Endothelial cell of umbilical vein (primary cell): Measurements from ENCODE around the gene KCNN3. TPM values are rescaled to one million over a fixed set of nuclear protein-coding genes. Genes with fewer than 3 reads are reported as not detected.

Source experiments
- BruUV-seq: library from RNA; stranded (reverse); fragments of 400-500 nt; replicated peaks from 2 replicates; lab custom pipeline; 2021; lab: Mats Ljungman, UMichigan
- CTCF ChIA-PET: fragments of 300-600, 350-600 bp; sonication (Branson Sonifier 250); formaldehyde crosslinking; loops from one replicate; lab custom pipeline; 2021; ENCODE audit warnings: antibody characterized with exemption, inconsistent platforms; lab: Charles Lee
- POLR2A ChIA-PET: fragments of 300-600, 350-600 bp; sonication (Branson Sonifier 250); formaldehyde crosslinking; loops from one replicate; lab custom pipeline; 2021; ENCODE audit warnings: antibody characterized with exemption, inconsistent platforms; lab: Charles Lee
- DNase-seq: peaks from one replicate; pipeline ENCODE4 v3.0.0-alpha.2; 2011; ENCODE audit warnings: low read depth, low spot score
- FAIRE-seq: peaks from 2 replicates; lab custom pipeline; 2011; peaks lifted over from hg19 to GRCh38; lab: Jason Lieb, UNC
- H2AFZ ChIP-seq: 2 replicates; pipeline ENCODE4 v1.6.0; 2012; ENCODE audit warnings: low read depth, low read length, control low read depth, inconsistent platforms
- H3K27ac ChIP-seq: 2 replicates; pipeline ENCODE4 v1.5.1; 2011; ENCODE audit warnings: low read depth, mild to moderate bottlenecking, control low read depth, low read length, moderate library complexity; ENCODE audit not compliant: insufficient read depth
- H3K27me3 ChIP-seq, 2 experiments: 2 replicates each; pipeline versions ENCODE4 v1.6.0 to v1.6.1; 2011; ENCODE audit warnings: low read length in 2 of 2, mixed read lengths in 1 of 2; ENCODE audit not compliant: control insufficient read depth in 2 of 2, insufficient read depth in 2 of 2
- H3K36me3 ChIP-seq, 2 experiments: 2 replicates in 1 of 2; 3 replicates in 1 of 2; pipeline ENCODE4 v1.5.1; 2011; ENCODE audit warnings: low read length in 2 of 2, mild to moderate bottlenecking in 1 of 2, moderate library complexity in 1 of 2; ENCODE audit not compliant: control insufficient read depth in 2 of 2, insufficient read depth in 2 of 2; ENCODE audit errors: extremely low read depth in 1 of 2
- H3K4me1 ChIP-seq: 3 replicates; pipeline ENCODE4 v1.5.1; 2011; ENCODE audit warnings: mild to moderate bottlenecking, low read length; ENCODE audit not compliant: control insufficient read depth, insufficient read depth; ENCODE audit errors: extremely low read depth
- H3K4me2 ChIP-seq: 2 replicates; pipeline ENCODE4 v1.6.1; 2011; ENCODE audit warnings: low read length, control low read depth, mixed read lengths; ENCODE audit not compliant: insufficient read depth
- H3K4me3 ChIP-seq, 3 experiments: fragments of 200-600 bp in 1 of 3; sonication (generic), shearing (Covaris generic) in 1 of 3; replicated peaks in 1 of 3; 2 replicates each; pipeline ENCODE4 v1.5.1; 2011 to 2016; ENCODE audit warnings: control low read depth in 3 of 3, low read length in 3 of 3, mild to moderate bottlenecking in 2 of 3, inconsistent platforms in 1 of 3, low read depth in 1 of 3, moderate library complexity in 1 of 3; ENCODE audit not compliant: insufficient read depth in 1 of 3
- H3K79me2 ChIP-seq: 2 replicates; pipeline ENCODE4 v1.6.0; 2012; ENCODE audit warnings: low read length, inconsistent platforms; ENCODE audit not compliant: control insufficient read depth, insufficient read depth
- H3K9ac ChIP-seq: replicated peaks from 2 replicates; pipeline ENCODE3; 2011; ENCODE audit warnings: low read length, control low read depth; ENCODE audit not compliant: insufficient read depth; ENCODE audit errors: extremely low read depth
- H3K9me1 ChIP-seq: replicated peaks from 3 replicates; pipeline ENCODE4 v1.6.0; 2011; ENCODE audit warnings: mild to moderate bottlenecking, low read length; ENCODE audit not compliant: control insufficient read depth, insufficient read depth; ENCODE audit errors: extremely low read depth
- H3K9me3 ChIP-seq: replicated peaks from 2 replicates; pipeline ENCODE4 v1.5.1; 2012; ENCODE audit warnings: low read length, inconsistent platforms; ENCODE audit not compliant: control insufficient read depth, insufficient read depth
- H4K20me1 ChIP-seq: replicated peaks from 2 replicates; pipeline ENCODE3; 2011; ENCODE audit warnings: mild to moderate bottlenecking, low read length; ENCODE audit not compliant: control insufficient read depth, insufficient read depth; ENCODE audit errors: extremely low read depth
- EZH2 ChIP-seq: IDR thresholded peaks from 2 replicates; pipeline ENCODE4 v1.6.1; 2012; ENCODE audit warnings: borderline replicate concordance, low read depth, mild to moderate bottlenecking, moderate library complexity, low read length, inconsistent platforms; ENCODE audit not compliant: severe bottlenecking
- FOS ChIP-seq: IDR thresholded peaks from 2 replicates; pipeline ENCODE4 v1.6.1; 2011; ENCODE audit warnings: mild to moderate bottlenecking, low read length, moderate library complexity, borderline replicate concordance; ENCODE audit not compliant: insufficient read depth
- GATA2 ChIP-seq: IDR thresholded peaks from 2 replicates; pipeline ENCODE4 v1.7.0; 2011; ENCODE audit warnings: low read depth, mild to moderate bottlenecking, moderate library complexity, mixed read lengths, low read length; ENCODE audit not compliant: insufficient read length, insufficient read depth
- JUN ChIP-seq: IDR thresholded peaks from 2 replicates; pipeline ENCODE4 v1.6.1; 2011; ENCODE audit warnings: borderline replicate concordance, low read depth; ENCODE audit not compliant: insufficient read length, insufficient read depth
- MYC ChIP-seq: IDR thresholded peaks from one replicate; pipeline ENCODE4 v1.6.1; 2011; ENCODE audit warnings: mild to moderate bottlenecking, low read depth, low read length
- POLR2A ChIP-seq: IDR thresholded peaks from 2 replicates; pipeline ENCODE4 v1.6.1; 2012; ENCODE audit warnings: low read depth, mild to moderate bottlenecking, control low read depth, low read length
- POLR2AphosphoS5 ChIP-seq: IDR thresholded peaks from 2 replicates; pipeline ENCODE4 v1.6.1; 2012; ENCODE audit warnings: low read depth, mild to moderate bottlenecking, control low read depth, low read length, moderate library complexity; ENCODE audit not compliant: insufficient read depth
- dilution Hi-C: fragments of 300-500 bp; cut with MboI; formaldehyde crosslinking; loops from one replicate; pipeline ENCODE4 v1.15.0; 2019; ENCODE audit warnings: low sequenced_read_pairs; ENCODE audit not compliant: extremely low pct_ligation_motif_present
- intact Hi-C: fragments of 100-400 bp; cut with micrococcal nuclease; formaldehyde crosslinking; loops from one replicate; pipeline ENCODE4 v1.10.0; 2022
- polyA plus RNA-seq, 4 experiments: library from polyadenylated mRNA; depleted of rRNA in 3 of 4; stranded (reverse) in 3 of 4; unstranded in 1 of 4; fragments of >200 nt; gene quantifications; 2 replicates each; pipeline versions ENCODE4 v1.2.1 to v1.2.3, GENCODE V29; 2011 to 2012; ENCODE audit warnings: missing spikeins in 1 of 4
- total RNA-seq: library from RNA; stranded (reverse); gene quantifications from 2 replicates; pipeline ENCODE4 v1.2.3, GENCODE V29; 2021
- TF ChIP-seq, protein P1 (sequence below), 2 donors: IDR thresholded peaks; 1 replicate in 1 of 2; 2 replicates in 1 of 2; pipeline ENCODE4 v1.5.1; 2011; ENCODE audit warnings: low read length in 2 of 2, mild to moderate bottlenecking in 2 of 2, moderate library complexity in 2 of 2, control low read depth in 1 of 2, inconsistent platforms in 1 of 2, low read depth in 1 of 2; ENCODE audit not compliant: insufficient read depth in 1 of 2; ENCODE audit errors: extremely low read depth in 1 of 2
- TF ChIP-seq, protein P2 (sequence below): IDR thresholded peaks from 2 replicates; pipeline ENCODE4 v1.6.1; 2011; ENCODE audit not compliant: insufficient read depth, insufficient read length

The KCNN3 gene
- total and polyA plus RNA-seq, 2 donors (not counting 3 experiments of a cell fraction or from before 2014, with no cell fraction given): 0.91 to 1.1 TPM

DNA sequence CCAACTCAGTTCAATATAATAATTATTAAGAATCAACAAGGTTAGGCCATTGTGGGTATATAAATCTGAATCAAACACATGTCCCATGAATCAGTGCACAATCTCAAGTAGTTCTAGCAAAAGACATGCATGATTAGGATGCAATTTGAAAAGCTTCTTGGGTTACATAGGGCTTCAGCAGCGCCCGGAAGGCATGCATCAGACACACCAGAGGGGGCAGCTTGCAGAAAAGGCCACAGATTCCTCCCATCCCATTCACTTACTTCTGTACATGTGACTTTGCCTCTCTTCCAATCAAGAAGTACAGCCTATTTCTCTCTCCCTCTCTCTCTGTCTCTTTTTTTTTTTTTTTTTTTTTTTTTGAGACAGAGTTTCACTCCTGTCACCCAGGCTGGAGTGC, 91.8 kb downstream of the KCNN3 start:
- BruUV-seq: no TSS peak

More for the DNA sequence above, 91.8 kb downstream of the KCNN3 start:
- H3K4me3 ChIP-seq: no peak overlapping the region
- no peaks in the 10 kb centered on the region for H3K79me2 ChIP-seq
- H3K4me2 ChIP-seq: no peak overlapping the region
- no peaks in the 10 kb centered on the region for H3K9me3 ChIP-seq
- H3K36me3 ChIP-seq: no peaks in the 10 kb centered on the region
- CTCF ChIA-PET: interaction anchor here (0.8 to 1.0 kb wide), 2 partner anchors 13 to 100 kb away, joined by 3 to 4 read pairs; no protein-coding TSS in a partner anchor
- H3K9me1 ChIP-seq: no peaks in the 10 kb centered on the region
- H2AFZ ChIP-seq: no peak overlapping the region
- POLR2A ChIA-PET: no interaction called here
- no peak for FAIRE-seq
- TF ChIP-seq, protein P1, sequence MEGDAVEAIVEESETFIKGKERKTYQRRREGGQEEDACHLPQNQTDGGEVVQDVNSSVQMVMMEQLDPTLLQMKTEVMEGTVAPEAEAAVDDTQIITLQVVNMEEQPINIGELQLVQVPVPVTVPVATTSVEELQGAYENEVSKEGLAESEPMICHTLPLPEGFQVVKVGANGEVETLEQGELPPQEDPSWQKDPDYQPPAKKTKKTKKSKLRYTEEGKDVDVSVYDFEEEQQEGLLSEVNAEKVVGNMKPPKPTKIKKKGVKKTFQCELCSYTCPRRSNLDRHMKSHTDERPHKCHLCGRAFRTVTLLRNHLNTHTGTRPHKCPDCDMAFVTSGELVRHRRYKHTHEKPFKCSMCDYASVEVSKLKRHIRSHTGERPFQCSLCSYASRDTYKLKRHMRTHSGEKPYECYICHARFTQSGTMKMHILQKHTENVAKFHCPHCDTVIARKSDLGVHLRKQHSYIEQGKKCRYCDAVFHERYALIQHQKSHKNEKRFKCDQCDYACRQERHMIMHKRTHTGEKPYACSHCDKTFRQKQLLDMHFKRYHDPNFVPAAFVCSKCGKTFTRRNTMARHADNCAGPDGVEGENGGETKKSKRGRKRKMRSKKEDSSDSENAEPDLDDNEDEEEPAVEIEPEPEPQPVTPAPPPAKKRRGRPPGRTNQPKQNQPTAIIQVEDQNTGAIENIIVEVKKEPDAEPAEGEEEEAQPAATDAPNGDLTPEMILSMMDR (IDR thresholded peaks at IDR 0.05; ENCODE audit: extremely low read depth in 1 of 2, insufficient read depth in 1 of 2, low read depth in 1 of 2, low read length in 2 of 2): no peak
- TF ChIP-seq, protein P2, sequence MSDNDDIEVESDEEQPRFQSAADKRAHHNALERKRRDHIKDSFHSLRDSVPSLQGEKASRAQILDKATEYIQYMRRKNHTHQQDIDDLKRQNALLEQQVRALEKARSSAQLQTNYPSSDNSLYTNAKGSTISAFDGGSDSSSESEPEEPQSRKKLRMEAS: no peak
- no peak for TF ChIP-seq FOS
- no peak for TF ChIP-seq JUN
- no peak for TF ChIP-seq POLR2AphosphoS5
- no peak for TF ChIP-seq MYC
- TF ChIP-seq EZH2: no peak
- no peak for TF ChIP-seq POLR2A
- no peak for TF ChIP-seq GATA2
- no peak for DNase-seq
- H3K27me3 ChIP-seq: peaks cover 2 to 4% of the 10 kb centered on the region in 2 experiments
- H3K27ac ChIP-seq: no peak overlapping the region
- no peaks in the 10 kb centered on the region for H4K20me1 ChIP-seq
- no peaks in the 10 kb centered on the region for H3K4me1 ChIP-seq
- intact Hi-C loops (no loop called here), dilution Hi-C loops (no loop called here)
- H3K9ac ChIP-seq: no peak overlapping the region
